Fibroblast of lung (primary cell): ENCODE measurements around the gene SAE1. TPM values are rescaled to one million over a fixed set of nuclear protein-coding genes. Genes with fewer than 3 reads are reported as not detected.

Source experiments
- DNase-seq, 2 donors: peaks; one replicate each; pipeline versions ENCODE4 v3.0.0 to v3.0.0-alpha.2; 2010; ENCODE audit warnings: low read depth in 2 of 2
- H2AFZ ChIP-seq: 2 replicates; pipeline ENCODE4 v1.5.1; 2012; ENCODE audit warnings: low read length, control low read depth, inconsistent platforms
- H3K27ac ChIP-seq: 2 replicates; pipeline ENCODE4 v1.5.1; 2011; ENCODE audit warnings: low read length, control low read depth; ENCODE audit not compliant: insufficient read depth
- H3K27me3 ChIP-seq: 2 replicates; pipeline ENCODE4 v1.5.1; 2011; ENCODE audit warnings: mild to moderate bottlenecking, low read length; ENCODE audit not compliant: control insufficient read depth, insufficient read depth
- H3K36me3 ChIP-seq: 2 replicates; pipeline ENCODE4 v1.5.1; 2011; ENCODE audit warnings: low read length; ENCODE audit not compliant: control insufficient read depth, insufficient read depth
- H3K4me1 ChIP-seq: 2 replicates; pipeline ENCODE4 v1.5.1; 2011; ENCODE audit warnings: low read length; ENCODE audit not compliant: control insufficient read depth, insufficient read depth; ENCODE audit errors: extremely low read depth
- H3K4me2 ChIP-seq: 2 replicates; pipeline ENCODE4 v1.5.1; 2011; ENCODE audit warnings: low read length, control low read depth; ENCODE audit not compliant: insufficient read depth; ENCODE audit errors: extremely low read depth
- H3K4me3 ChIP-seq, 4 experiments: fragments of 200-600 bp in 1 of 4; sonication (generic) in 1 of 4; replicated peaks in 1 of 4; 2 replicates each; pipeline ENCODE4 v1.5.1; 2011 to 2016; ENCODE audit warnings: low read length in 4 of 4, low read depth in 3 of 4, mild to moderate bottlenecking in 3 of 4, control low read depth in 2 of 4, inconsistent platforms in 1 of 4, mixed read lengths in 1 of 4; ENCODE audit not compliant: insufficient read depth in 1 of 4; ENCODE audit errors: control extremely low read depth in 1 of 4
- H3K79me2 ChIP-seq: 2 replicates; pipeline ENCODE4 v1.5.1; 2012; ENCODE audit warnings: mild to moderate bottlenecking, low read length, inconsistent platforms; ENCODE audit not compliant: control insufficient read depth, insufficient read depth
- H3K9ac ChIP-seq: 2 replicates; pipeline ENCODE4 v1.5.1; 2011; ENCODE audit warnings: mild to moderate bottlenecking, low read length, control low read depth; ENCODE audit not compliant: insufficient read depth
- H3K9me3 ChIP-seq: 2 replicates; pipeline ENCODE4 v1.5.1; 2012; ENCODE audit warnings: low read depth, low read length; ENCODE audit not compliant: control insufficient read depth, insufficient read depth
- H4K20me1 ChIP-seq: 2 replicates; pipeline ENCODE4 v1.5.1; 2011; ENCODE audit warnings: low read length; ENCODE audit not compliant: control insufficient read depth, insufficient read depth; ENCODE audit errors: extremely low read depth
- CTCF ChIP-seq, 2 donors: IDR thresholded peaks in 1 of 2; conservative IDR thresholded peaks in 1 of 2; 1 replicate in 1 of 2; 2 replicates in 1 of 2; pipeline ENCODE4 v1.5.1; 2011 to 2012; ENCODE audit warnings: low read length in 2 of 2, control low read depth in 1 of 2, inconsistent platforms in 1 of 2, low read depth in 1 of 2, mild to moderate bottlenecking in 1 of 2
- EZH2 ChIP-seq: IDR thresholded peaks from 2 replicates; pipeline ENCODE4 v1.5.1; 2012; ENCODE audit warnings: low read length, control low read depth, mild to moderate bottlenecking; ENCODE audit errors: missing control alignments
- polyA plus RNA-seq, 2 donors: library from polyadenylated mRNA; depleted of rRNA in 1 of 2; stranded (reverse) in 1 of 2; unstranded in 1 of 2; fragments of >200 nt; gene quantifications; 2 replicates each; pipeline ENCODE4 v1.2.1, GENCODE V29; 2011 to 2012; ENCODE audit warnings: missing spikeins in 1 of 2
- total RNA-seq: library from RNA; depleted of rRNA; stranded (reverse); fragments of >200 nt; gene quantifications from 2 replicates; pipeline ENCODE4 v1.2.1, GENCODE V29; 2014

The SAE1 gene
- total and polyA plus RNA-seq, 2 donors (not counting 1 experiment from before 2014, with no cell fraction given) = 97.9 to 152 TPM

GRCh38 chr19:47240556-47240955 is 109.9 kb downstream of the SAE1 start:
- Histone ChIP-seq H3K27me3 (no peaks in the 10 kb centered on the region), H3K9me3 (no peaks in the 10 kb centered on the region), H3K4me1 (peaks cover 14% of the 10 kb centered on the region), H3K79me2 (no peaks in the 10 kb centered on the region), H3K4me3 (no peak overlapping the region), H3K9ac (no peak overlapping the region), H2AFZ (no peak overlapping the region), H3K36me3 (no peaks in the 10 kb centered on the region), H3K4me2 (no peak overlapping the region), H4K20me1 (no peaks in the 10 kb centered on the region), H3K27ac (no peak overlapping the region)
- TF ChIP-seq EZH2 = no peak
- no peak for TF ChIP-seq CTCF (conservative IDR thresholded peaks at IDR 0.05 in 1 of 2, IDR thresholded peaks at IDR 0.05 in 1 of 2; ENCODE audit: low read depth in 1 of 2, low read length in 2 of 2)
- no peak for DNase-seq

GRCh38 chr19:47240996-47241918 is 110.6 kb downstream of the SAE1 start:
- H3K9ac ChIP-seq = peak overlapping the region; percentile 16
- peak overlapping the region; percentile 84 for H3K4me2 ChIP-seq
- H3K27me3 ChIP-seq = no peaks in the 10 kb centered on the region
- peak; percentile 76 to 77 for DNase-seq
- H3K79me2 ChIP-seq = no peaks in the 10 kb centered on the region
- no peaks in the 10 kb centered on the region for H4K20me1 ChIP-seq
- no peak for TF ChIP-seq EZH2
- no peak for TF ChIP-seq CTCF (conservative IDR thresholded peaks at IDR 0.05 in 1 of 2, IDR thresholded peaks at IDR 0.05 in 1 of 2; ENCODE audit: low read depth in 1 of 2, low read length in 2 of 2)
- peak overlapping the region; percentile 29 for H2AFZ ChIP-seq
- H3K4me1 ChIP-seq = peaks cover 14% of the 10 kb centered on the region
- no peaks in the 10 kb centered on the region for H3K36me3 ChIP-seq
- H3K4me3 ChIP-seq = peak overlapping the region in 1 of 4 experiments; percentile 19
- H3K27ac ChIP-seq = no peak overlapping the region
- H3K9me3 ChIP-seq = no peaks in the 10 kb centered on the region

GRCh38 chr19:47241919-47242577 is 111.4 kb downstream of the SAE1 start:
- H3K36me3 ChIP-seq = no peaks in the 10 kb centered on the region
- no peak overlapping the region for H2AFZ ChIP-seq
- DNase-seq = peak; percentile 12 to 15
- H3K27me3 ChIP-seq = no peaks in the 10 kb centered on the region
- H3K4me3 ChIP-seq = no peak overlapping the region
- H3K4me1 ChIP-seq = peaks cover 14% of the 10 kb centered on the region
- H3K27ac ChIP-seq = no peak overlapping the region
- TF ChIP-seq EZH2 (no peak), CTCF (conservative IDR thresholded peaks at IDR 0.05 in 1 of 2, IDR thresholded peaks at IDR 0.05 in 1 of 2; ENCODE audit: low read depth in 1 of 2, low read length in 2 of 2) (no peak)
- H3K9me3 ChIP-seq = no peaks in the 10 kb centered on the region
- H3K4me2 ChIP-seq = no peak overlapping the region
- H3K79me2 ChIP-seq = no peaks in the 10 kb centered on the region
- H3K9ac ChIP-seq = no peak overlapping the region
- H4K20me1 ChIP-seq = no peaks in the 10 kb centered on the region
